ENCODE data around the gene LOXL4. TPM values are rescaled to one million over a fixed set of nuclear protein-coding genes. Genes with fewer than 3 reads are reported as not detected.

The LOXL4 gene
- total RNA-seq: 1 to 10 TPM in 1 of 2 donors, under 1 TPM in 1; 0.32 to 1.6 TPM

GRCh38 chr10:98267894-98268693 lies at the start of gene LOXL4:
Gene LOXL4 (minus strand): TSS chr10:98268194. CDS start chr10:98263019, 5,175 bp downstream.
- Histone ChIP-seq H3K9ac (ENCODE audit: low read depth in 2 of 2, low read length in 2 of 2) (peak within 1 kb of the TSS in 1 of 2 donors; percentile 52), H3K4me1 (no peaks in the 10 kb centered on the region), H3K27ac (no peak within 1 kb of the TSS), H3K27me3 (peaks cover 20% of the 10 kb centered on the region), H3K36me3 (no peaks in the 10 kb centered on the region), H3K9me3 (no peaks in the 10 kb centered on the region), H3K4me3 (peak within 1 kb of the TSS; percentile 15)
- no peak for TF ChIP-seq CTCF (IDR thresholded peaks at IDR 0.05)
- intact Hi-C loops (cut with DNase I): no loop called here
- DNase-seq: no peak

DNA sequence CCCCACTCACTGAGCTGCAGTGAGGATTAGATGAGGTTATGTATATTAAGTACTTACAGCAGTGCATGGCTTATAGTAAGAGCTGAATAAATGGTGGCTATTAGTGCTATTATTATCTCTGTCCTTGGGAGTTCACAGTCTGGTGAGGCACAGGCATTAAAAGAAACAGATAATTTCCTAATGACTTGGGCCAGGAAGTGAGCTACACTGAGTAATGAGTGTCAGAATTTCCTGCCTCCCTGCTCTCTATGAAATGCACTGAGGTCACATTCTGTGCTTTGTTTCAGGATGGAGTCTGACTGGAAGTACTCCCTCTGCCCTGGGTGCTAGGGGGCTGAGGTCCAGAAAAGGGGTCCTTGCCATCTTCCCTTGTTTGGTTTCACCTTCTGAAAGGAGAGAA lies 48.7 kb upstream of the LOXL4 start:
- Histone ChIP-seq H3K4me3 (no peak overlapping the region), H3K27me3 (no peaks in the 10 kb centered on the region), H3K4me1 (no peaks in the 10 kb centered on the region), H3K36me3 (no peaks in the 10 kb centered on the region), H3K27ac (no peak overlapping the region), H3K9ac (ENCODE audit: low read depth in 2 of 2, low read length in 2 of 2) (no peak overlapping the region), H3K9me3 (no peaks in the 10 kb centered on the region)
- no peak for TF ChIP-seq CTCF (IDR thresholded peaks at IDR 0.05)
- intact Hi-C loops (cut with DNase I): no loop called here
- DNase-seq: no peak

DNA sequence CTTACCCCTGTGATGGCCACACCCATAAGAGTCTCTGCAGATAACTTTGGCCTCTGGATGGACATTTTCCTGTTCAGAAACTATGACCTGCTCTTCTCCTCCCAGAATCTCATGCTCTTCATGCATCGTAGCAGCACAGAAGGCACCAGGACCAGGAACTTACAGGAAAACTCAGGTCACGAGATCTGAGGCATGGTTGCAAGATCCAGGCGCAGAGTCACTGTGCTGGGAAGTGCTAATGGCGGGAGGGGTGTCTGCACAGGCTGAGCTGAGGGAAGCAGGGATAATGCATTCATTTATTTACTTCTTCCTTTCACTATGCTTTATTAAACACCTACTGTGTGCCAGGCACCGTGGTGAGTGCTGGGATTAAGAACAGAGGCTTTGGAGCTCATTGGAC lies 48.2 kb upstream of the LOXL4 start:
- no peaks in the 10 kb centered on the region for H3K4me1 ChIP-seq
- intact Hi-C loops (cut with DNase I): no loop called here

DNA sequence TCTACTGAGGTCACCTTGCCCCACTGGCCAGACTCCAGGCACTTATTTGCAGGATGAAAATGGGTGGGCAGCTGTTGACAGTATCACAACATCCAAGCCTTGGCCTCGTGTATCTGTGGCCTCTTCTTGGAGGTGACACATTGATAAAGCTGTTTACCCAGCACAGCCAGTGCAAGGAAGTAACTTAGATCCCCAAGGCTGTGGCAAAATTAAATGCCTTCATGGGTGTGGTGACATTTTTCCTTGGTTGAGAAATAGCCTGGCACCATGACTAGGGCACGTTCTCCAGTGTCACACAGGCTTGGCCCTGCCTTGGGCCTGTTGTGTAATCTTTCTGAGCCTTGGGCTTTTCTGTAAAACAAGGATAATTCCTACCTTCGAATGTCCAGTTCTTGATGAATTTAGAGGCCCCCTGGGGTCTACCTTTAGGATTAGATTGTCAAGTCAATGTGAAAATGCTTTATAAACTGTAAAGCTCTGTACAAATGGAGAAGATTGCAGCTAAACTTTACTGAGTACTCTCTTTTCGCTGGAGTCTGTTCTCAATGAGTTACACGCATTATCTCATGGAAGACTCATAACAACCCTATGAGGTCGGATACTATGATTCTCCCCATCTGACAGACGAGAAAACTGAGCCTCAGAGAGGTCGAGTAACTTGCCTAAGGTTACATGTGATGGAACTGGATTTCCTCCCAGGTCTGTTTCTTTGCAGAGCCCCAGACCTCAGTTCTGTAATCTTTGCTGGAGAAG lies 46.7 kb upstream of the LOXL4 start:
- no peaks in the 10 kb centered on the region for H3K4me1 ChIP-seq
- no peaks in the 10 kb centered on the region for H3K9me3 ChIP-seq
- intact Hi-C loops (cut with DNase I): loop anchor here (5.0 kb wide), 2 partner anchors 57 to 142 kb away; no protein-coding TSS in a partner anchor
- no peak overlapping the region for H3K9ac ChIP-seq (ENCODE audit: low read depth in 2 of 2, low read length in 2 of 2)
- H3K27me3 ChIP-seq: no peaks in the 10 kb centered on the region
- H3K27ac ChIP-seq: no peak overlapping the region
- H3K4me3 ChIP-seq: no peak overlapping the region
- DNase-seq: peak; percentile 25
- no peaks in the 10 kb centered on the region for H3K36me3 ChIP-seq
- TF ChIP-seq CTCF (IDR thresholded peaks at IDR 0.05): no peak

More for the DNA sequence above, 48.2 kb upstream of the LOXL4 start:
- Histone ChIP-seq H3K9me3 (no peaks in the 10 kb centered on the region), H3K4me3 (no peak overlapping the region), H3K9ac (ENCODE audit: low read depth in 2 of 2, low read length in 2 of 2) (no peak overlapping the region), H3K36me3 (no peaks in the 10 kb centered on the region), H3K27ac (no peak overlapping the region), H3K27me3 (no peaks in the 10 kb centered on the region)
- DNase-seq: no peak
- no peak for TF ChIP-seq CTCF (IDR thresholded peaks at IDR 0.05)

- Histone ChIP-seq H3K36me3 (no peaks in the 10 kb centered on the region), H3K27ac (no peak overlapping the region), H3K27me3 (no peaks in the 10 kb centered on the region), H3K4me1 (no peaks in the 10 kb centered on the region), H3K9me3 (no peaks in the 10 kb centered on the region), H3K9ac (ENCODE audit: low read depth in 2 of 2, low read length in 2 of 2) (no peak overlapping the region), H3K4me3 (no peak overlapping the region)
- no peak for TF ChIP-seq CTCF (IDR thresholded peaks at IDR 0.05)
- intact Hi-C loops (cut with DNase I): loop anchor here (5.0 kb wide), 2 partner anchors 56 to 141 kb away; no protein-coding TSS in a partner anchor
- DNase-seq: no peak
Measured at GRCh38 chr10:98313598-98313997, 45.6 kb upstream of the LOXL4 start.

Data from colonic mucosa (tissue), 4 donors.